Mucosa of rectum (tissue), 2 donors: Measurements from ENCODE around the gene CRMP1.

Source experiments
- H3K27ac ChIP-seq, 2 donors: one replicate each; pipeline ENCODE4 v1.7.0; 2013; ENCODE audit warnings: inconsistent platforms in 2 of 2, low read depth in 2 of 2, low read length in 2 of 2
- H3K27me3 ChIP-seq, 2 donors: one replicate each; pipeline ENCODE4 v1.7.0; 2013; ENCODE audit warnings: low read length in 2 of 2; ENCODE audit not compliant: control insufficient read depth in 2 of 2, insufficient read depth in 2 of 2
- H3K36me3 ChIP-seq, 2 donors: one replicate each; pipeline ENCODE4 v1.7.0; 2013; ENCODE audit warnings: low read length in 2 of 2; ENCODE audit not compliant: control insufficient read depth in 2 of 2, insufficient read depth in 2 of 2
- H3K4me1 ChIP-seq, 2 donors: one replicate each; pipeline ENCODE4 v1.7.0; 2013; ENCODE audit warnings: low read length in 2 of 2, mild to moderate bottlenecking in 1 of 2; ENCODE audit not compliant: control insufficient read depth in 2 of 2, insufficient read depth in 2 of 2
- H3K4me3 ChIP-seq, 2 donors: one replicate each; pipeline ENCODE4 v1.7.0; 2013; ENCODE audit warnings: low read length in 2 of 2
- H3K9ac ChIP-seq, 2 donors: one replicate each; pipeline ENCODE4 v1.7.0; 2013; ENCODE audit warnings: low read length in 2 of 2, low read depth in 1 of 2, mild to moderate bottlenecking in 1 of 2
- H3K9me3 ChIP-seq, 2 donors: one replicate each; pipeline ENCODE4 v1.7.0; 2013; ENCODE audit warnings: low read length in 2 of 2; ENCODE audit not compliant: control insufficient read depth in 2 of 2
- donor health status: healthy.
- donor health status: Normal muscosa, but diverticular disease.

CRMP1 gene

GRCh38 chr4:5824635-5825034 is 68.3 kb downstream of the CRMP1 start:
- H3K27me3 ChIP-seq: peaks cover 0 to 3% of the 10 kb centered on the region in 2 donors
- no peaks in the 10 kb centered on the region for H3K4me1 ChIP-seq
- no peak overlapping the region for H3K4me3 ChIP-seq
- H3K9ac ChIP-seq: no peak overlapping the region
- no peaks in the 10 kb centered on the region for H3K9me3 ChIP-seq
- H3K36me3 ChIP-seq: no peaks in the 10 kb centered on the region
- H3K27ac ChIP-seq: no peak overlapping the region

DNA sequence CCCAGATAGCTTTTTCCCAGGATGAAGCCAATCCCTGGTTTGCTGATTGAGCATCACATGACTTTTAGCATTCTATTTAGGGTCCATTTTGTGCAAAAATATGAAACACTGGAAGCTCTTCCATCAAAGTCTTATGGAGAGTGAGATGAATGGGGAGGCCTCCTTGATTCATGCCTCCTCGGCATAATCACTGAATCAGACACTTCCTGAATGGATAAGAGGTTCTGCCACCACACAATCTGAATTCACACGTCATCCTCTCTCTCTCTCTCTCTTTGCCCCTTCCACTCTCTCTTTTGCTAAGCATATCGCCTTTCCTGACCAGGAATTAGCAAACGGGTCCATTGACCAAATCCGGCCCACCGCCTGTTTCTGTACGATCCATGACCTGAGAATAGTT is 68.7 kb downstream of the CRMP1 start:
- Histone ChIP-seq H3K9ac (no peak overlapping the region), H3K27me3 (peaks cover 0 to 3% of the 10 kb centered on the region in 2 donors), H3K9me3 (no peaks in the 10 kb centered on the region), H3K4me1 (no peaks in the 10 kb centered on the region), H3K4me3 (no peak overlapping the region), H3K27ac (no peak overlapping the region), H3K36me3 (no peaks in the 10 kb centered on the region)

GRCh38 chr4:5823542-5824211 is 69.2 kb downstream of the CRMP1 start:
- Histone ChIP-seq H3K4me3 (no peak overlapping the region), H3K9me3 (no peaks in the 10 kb centered on the region), H3K27me3 (peaks cover 0 to 3% of the 10 kb centered on the region in 2 donors), H3K36me3 (no peaks in the 10 kb centered on the region), H3K9ac (no peak overlapping the region), H3K4me1 (no peaks in the 10 kb centered on the region), H3K27ac (no peak overlapping the region)

GRCh38 chr4:5822619-5823018 is 70.3 kb downstream of the CRMP1 start:
- Histone ChIP-seq H3K9ac (no peak overlapping the region), H3K9me3 (no peaks in the 10 kb centered on the region), H3K36me3 (no peaks in the 10 kb centered on the region), H3K4me3 (no peak overlapping the region), H3K4me1 (no peaks in the 10 kb centered on the region), H3K27ac (no peak overlapping the region), H3K27me3 (peaks cover 0 to 2% of the 10 kb centered on the region in 2 donors)

DNA sequence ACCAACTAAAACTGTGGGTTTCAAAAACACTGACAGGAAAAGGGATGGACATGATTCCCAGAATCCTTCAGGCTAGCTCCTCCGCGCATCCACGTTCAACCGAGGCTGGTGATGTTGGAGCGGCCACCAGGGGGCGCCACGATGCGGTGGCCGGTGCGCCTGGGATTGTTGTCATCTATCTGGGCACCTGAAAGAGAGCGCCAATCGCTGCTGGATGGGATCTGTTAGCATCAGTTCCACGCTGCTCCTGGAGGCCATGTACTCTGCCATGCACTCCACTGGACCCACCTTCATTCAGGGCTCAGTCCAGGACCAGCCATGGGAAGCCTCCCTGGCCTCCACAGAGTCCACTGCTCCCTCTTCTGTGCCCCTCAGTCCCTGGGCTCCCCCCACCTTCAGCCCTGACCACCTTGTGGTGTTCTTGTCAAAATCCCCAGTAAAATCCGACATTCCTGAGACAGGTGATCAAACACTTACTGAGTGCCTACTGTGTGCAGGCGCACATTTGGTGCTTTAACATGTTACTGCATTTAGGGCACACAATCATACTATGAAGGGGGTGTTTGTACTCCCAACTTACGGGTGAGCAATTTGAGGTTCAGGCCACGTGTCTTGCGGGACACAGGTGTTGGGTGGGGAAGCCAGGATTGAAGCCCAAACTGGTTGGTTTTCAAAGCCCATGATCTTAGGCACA is 71.1 kb downstream of the CRMP1 start:
- H3K36me3 ChIP-seq: no peaks in the 10 kb centered on the region
- H3K27ac ChIP-seq: no peak overlapping the region
- no peak overlapping the region for H3K9ac ChIP-seq
- no peaks in the 10 kb centered on the region for H3K27me3 ChIP-seq
- H3K4me1 ChIP-seq: no peaks in the 10 kb centered on the region
- no peaks in the 10 kb centered on the region for H3K9me3 ChIP-seq
- H3K4me3 ChIP-seq: no peak overlapping the region

DNA sequence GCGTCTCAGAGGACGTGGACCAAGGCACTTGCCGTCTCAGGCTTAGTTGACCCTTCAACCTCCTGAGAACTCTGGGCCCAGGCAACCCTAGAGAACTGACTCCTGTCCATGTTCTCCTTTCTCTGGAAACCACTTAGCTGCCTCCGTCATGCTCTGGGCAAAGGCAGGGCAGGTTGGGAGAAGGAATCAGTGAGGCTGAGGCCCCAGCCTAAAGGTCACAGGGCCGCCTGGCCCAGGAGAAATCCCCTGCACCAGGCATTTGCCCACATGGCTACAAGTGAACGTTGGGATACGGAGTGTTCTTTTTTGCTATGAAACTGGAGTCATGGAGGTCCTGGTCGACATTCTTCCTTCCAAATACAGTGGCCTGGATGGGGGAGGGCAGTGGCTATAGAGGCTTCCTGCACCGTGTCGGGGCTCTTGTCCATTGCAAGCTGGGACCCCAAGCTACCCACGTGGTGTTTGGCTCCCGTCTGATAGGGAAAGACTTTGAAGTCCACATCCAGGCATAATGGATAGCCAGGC is 76.0 kb downstream of the CRMP1 start:
- Histone ChIP-seq H3K4me3 (no peak overlapping the region), H3K36me3 (no peaks in the 10 kb centered on the region), H3K27ac (no peak overlapping the region), H3K4me1 (no peaks in the 10 kb centered on the region), H3K9me3 (no peaks in the 10 kb centered on the region), H3K27me3 (no peaks in the 10 kb centered on the region), H3K9ac (no peak overlapping the region)

GRCh38 chr4:5816101-5816500 is 76.8 kb downstream of the CRMP1 start:
- Histone ChIP-seq H3K27me3 (no peaks in the 10 kb centered on the region), H3K9ac (no peak overlapping the region), H3K4me3 (no peak overlapping the region), H3K27ac (no peak overlapping the region), H3K36me3 (no peaks in the 10 kb centered on the region), H3K4me1 (no peaks in the 10 kb centered on the region), H3K9me3 (no peaks in the 10 kb centered on the region)

DNA sequence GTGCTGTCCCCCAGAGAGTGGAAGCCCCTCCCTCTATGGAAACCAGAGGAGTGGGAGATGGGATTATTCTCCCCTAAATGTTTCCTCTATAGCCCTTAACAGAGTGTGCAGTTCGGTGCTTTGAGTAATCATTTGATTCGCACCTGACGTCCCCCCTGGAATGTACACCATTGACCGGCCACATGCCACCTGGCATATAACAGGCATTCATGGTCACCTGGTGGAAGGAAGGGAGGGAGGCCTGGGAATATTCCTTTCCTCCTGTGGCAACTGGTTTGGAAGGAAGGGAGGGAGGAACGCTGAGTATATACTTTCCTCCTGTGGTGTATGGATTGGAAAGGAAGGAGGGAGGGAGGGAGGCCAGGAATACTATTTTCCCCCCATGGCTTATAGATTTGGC is 77.2 kb downstream of the CRMP1 start:
- Histone ChIP-seq H3K27ac (no peak overlapping the region), H3K9me3 (no peaks in the 10 kb centered on the region), H3K36me3 (no peaks in the 10 kb centered on the region), H3K27me3 (no peaks in the 10 kb centered on the region), H3K4me3 (no peak overlapping the region), H3K4me1 (no peaks in the 10 kb centered on the region), H3K9ac (no peak overlapping the region)

DNA sequence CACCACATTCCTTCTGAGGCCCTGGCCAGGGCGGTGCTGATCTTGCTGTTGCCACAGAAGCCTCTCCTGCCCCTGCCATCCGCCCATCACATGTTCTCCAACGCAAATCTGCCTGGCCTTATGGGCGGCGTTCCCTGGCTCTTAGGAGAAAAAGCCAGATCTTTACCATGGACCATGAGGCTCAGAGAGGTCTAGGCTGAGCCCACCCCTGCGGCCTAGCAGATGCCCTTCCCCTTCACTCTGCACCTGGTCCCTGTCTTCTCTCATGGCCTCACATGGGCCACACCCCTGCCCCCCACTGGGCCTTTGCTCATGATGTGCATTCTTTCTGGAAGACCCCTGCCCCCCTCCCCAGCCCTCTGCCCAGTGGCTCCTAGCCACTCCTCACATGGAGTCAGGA is 78.5 kb downstream of the CRMP1 start:
- no peaks in the 10 kb centered on the region for H3K27me3 ChIP-seq
- H3K9ac ChIP-seq: no peak overlapping the region
- H3K4me3 ChIP-seq: no peak overlapping the region
- no peaks in the 10 kb centered on the region for H3K36me3 ChIP-seq
- no peaks in the 10 kb centered on the region for H3K9me3 ChIP-seq
- H3K27ac ChIP-seq: no peak overlapping the region
- no peaks in the 10 kb centered on the region for H3K4me1 ChIP-seq

- no peaks in the 10 kb centered on the region for H3K27me3 ChIP-seq
- no peak overlapping the region for H3K9ac ChIP-seq
- H3K36me3 ChIP-seq: peaks cover 0 to 2% of the 10 kb centered on the region in 2 donors
- H3K4me1 ChIP-seq: no peaks in the 10 kb centered on the region
- no peak overlapping the region for H3K27ac ChIP-seq
- no peak overlapping the region for H3K4me3 ChIP-seq
- no peaks in the 10 kb centered on the region for H3K9me3 ChIP-seq
Observed at GRCh38 chr4:5813882-5814255, 79.0 kb downstream of the CRMP1 start.
